Cardiac muscle cell (in vitro differentiated cells and primary cell): Measurements from ENCODE around the gene RGS14. TPM values are rescaled to one million over a fixed set of nuclear protein-coding genes. Genes with fewer than 3 reads are reported as not detected.

Experiments
- DNase-seq, 2 donors: peaks; one replicate each; pipeline versions ENCODE4 v3.0.0 to v3.0.0-alpha.2; 2010 to 2017; ENCODE audit warnings: low read depth in 1 of 2, low spot score in 1 of 2
- H3K27ac ChIP-seq: fragments of 200-600 bp; sonication (generic); 2 replicates; pipeline ENCODE4 v1.5.1; 2016
- H3K27me3 ChIP-seq: fragments of 200-600 bp; sonication (generic); 2 replicates; pipeline ENCODE4 v1.6.0; 2016; ENCODE audit warnings: control low read depth
- H3K36me3 ChIP-seq: fragments of 200-600 bp; sonication (generic); 2 replicates; pipeline ENCODE4 v1.5.1; 2016; ENCODE audit warnings: control low read depth
- H3K4me1 ChIP-seq: fragments of 200-600 bp; sonication (generic); 2 replicates; pipeline ENCODE4 v1.8.1; 2017; ENCODE audit warnings: low read depth, mild to moderate bottlenecking, mixed run types
- H3K4me3 ChIP-seq: fragments of 200-600 bp; sonication (generic); 2 replicates; pipeline ENCODE4 v1.5.1; 2016; ENCODE audit warnings: mild to moderate bottlenecking
- H3K9me3 ChIP-seq: fragments of 200-600 bp; sonication (generic); 2 replicates; pipeline ENCODE4 v1.5.1; 2017; ENCODE audit warnings: low read depth, mild to moderate bottlenecking, control low read depth
- polyA plus RNA-seq: library from polyadenylated mRNA; unstranded; fragments of >200 nt; fragmentation: Nextera tagmentation; extraction: Ambion mirVana; gene quantifications from 2 replicates; pipeline ENCODE4 v1.2.1, GENCODE V29; 2016
- total RNA-seq: library from RNA; depleted of rRNA; stranded (reverse); fragments of >200 nt; gene quantifications from 2 replicates; pipeline ENCODE4 v1.2.3, GENCODE V29; 2016
- TF ChIP-seq, protein P1 (sequence below): IDR thresholded peaks from 2 replicates; pipeline ENCODE4 v1.5.1; 2012; ENCODE audit warnings: low read depth, mild to moderate bottlenecking, low read length

Gene RGS14
- total and polyA plus RNA-seq, 2 experiments from 2014 or later: 33.6 to 139 TPM

GRCh38 chr5:177349362-177349647 lies 8.4 kb upstream of the RGS14 start:
- Histone ChIP-seq H3K27ac (no peak overlapping the region), H3K4me1 (peaks cover 7% of the 10 kb centered on the region), H3K9me3 (no peaks in the 10 kb centered on the region), H3K36me3 (peaks cover 6% of the 10 kb centered on the region), H3K27me3 (no peaks in the 10 kb centered on the region), H3K4me3 (no peak overlapping the region)
- TF ChIP-seq, protein P1, sequence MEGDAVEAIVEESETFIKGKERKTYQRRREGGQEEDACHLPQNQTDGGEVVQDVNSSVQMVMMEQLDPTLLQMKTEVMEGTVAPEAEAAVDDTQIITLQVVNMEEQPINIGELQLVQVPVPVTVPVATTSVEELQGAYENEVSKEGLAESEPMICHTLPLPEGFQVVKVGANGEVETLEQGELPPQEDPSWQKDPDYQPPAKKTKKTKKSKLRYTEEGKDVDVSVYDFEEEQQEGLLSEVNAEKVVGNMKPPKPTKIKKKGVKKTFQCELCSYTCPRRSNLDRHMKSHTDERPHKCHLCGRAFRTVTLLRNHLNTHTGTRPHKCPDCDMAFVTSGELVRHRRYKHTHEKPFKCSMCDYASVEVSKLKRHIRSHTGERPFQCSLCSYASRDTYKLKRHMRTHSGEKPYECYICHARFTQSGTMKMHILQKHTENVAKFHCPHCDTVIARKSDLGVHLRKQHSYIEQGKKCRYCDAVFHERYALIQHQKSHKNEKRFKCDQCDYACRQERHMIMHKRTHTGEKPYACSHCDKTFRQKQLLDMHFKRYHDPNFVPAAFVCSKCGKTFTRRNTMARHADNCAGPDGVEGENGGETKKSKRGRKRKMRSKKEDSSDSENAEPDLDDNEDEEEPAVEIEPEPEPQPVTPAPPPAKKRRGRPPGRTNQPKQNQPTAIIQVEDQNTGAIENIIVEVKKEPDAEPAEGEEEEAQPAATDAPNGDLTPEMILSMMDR: no peak
- no peak for DNase-seq

DNA sequence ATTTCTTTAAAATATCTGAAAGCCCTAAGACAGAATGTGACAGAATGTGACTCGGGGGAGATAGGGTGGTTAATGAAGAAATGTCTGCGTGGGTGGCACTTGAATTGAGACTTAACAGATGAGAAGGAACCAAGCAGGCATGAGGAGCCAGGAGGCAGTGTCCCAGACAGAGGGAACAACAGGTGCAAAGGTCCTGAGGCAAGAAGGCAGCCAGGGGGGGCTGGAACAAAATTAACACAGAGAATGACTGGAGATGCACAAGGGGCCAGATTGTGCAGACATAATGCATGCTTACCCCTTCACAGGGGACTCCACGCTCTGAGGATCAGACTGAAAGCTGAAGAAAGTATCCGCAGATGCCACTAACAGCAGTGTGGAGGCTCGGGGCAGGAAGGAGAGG lies 8.0 kb upstream of the RGS14 start:
- H3K4me3 ChIP-seq: peak overlapping the region; percentile 72
- DNase-seq: no peak

DNA sequence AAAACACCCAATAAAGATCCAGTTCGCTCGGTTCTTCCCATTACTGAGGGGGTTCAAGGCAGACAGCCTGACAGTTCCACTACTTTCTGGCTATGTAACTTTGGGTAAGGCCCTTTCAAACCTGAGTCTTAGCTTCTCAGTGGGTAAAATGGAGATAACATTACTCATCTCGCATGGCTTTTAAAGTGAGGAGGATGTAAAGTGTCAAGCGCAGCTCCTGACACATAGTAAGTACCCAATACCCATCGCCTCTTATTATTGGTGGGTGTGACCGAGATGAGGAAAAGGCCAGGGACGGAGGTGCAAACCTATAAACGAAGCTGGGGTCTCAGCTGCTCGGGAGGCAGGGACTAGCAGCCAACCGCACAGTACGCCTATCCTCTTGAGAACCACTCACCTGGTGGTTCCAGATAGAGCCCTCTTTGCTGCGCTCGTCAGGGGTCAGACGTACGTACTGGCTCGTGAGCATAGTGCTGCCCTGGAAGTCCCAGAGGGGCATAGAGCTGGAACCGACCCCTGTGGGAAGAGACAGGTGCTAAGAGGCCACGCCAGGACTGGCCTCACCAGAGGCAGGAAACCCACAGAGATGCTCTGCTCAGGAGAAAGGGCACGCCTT lies 6.8 kb upstream of the RGS14 start:
- TF ChIP-seq, protein P1: no peak
- Histone ChIP-seq H3K36me3 (peaks cover under 1% of the 10 kb centered on the region), H3K27ac (peak overlapping the region; percentile 95), H3K9me3 (no peaks in the 10 kb centered on the region), H3K4me1 (peaks cover 7% of the 10 kb centered on the region), H3K4me3 (peak overlapping the region; percentile 72), H3K27me3 (no peaks in the 10 kb centered on the region)
- DNase-seq: no peak

More for the DNA sequence above, 8.0 kb upstream of the RGS14 start:
- Histone ChIP-seq H3K36me3 (peaks cover 3% of the 10 kb centered on the region), H3K27ac (no peak overlapping the region), H3K4me1 (peaks cover 7% of the 10 kb centered on the region), H3K9me3 (no peaks in the 10 kb centered on the region), H3K27me3 (no peaks in the 10 kb centered on the region)
- TF ChIP-seq, protein P1: no peak

DNA sequence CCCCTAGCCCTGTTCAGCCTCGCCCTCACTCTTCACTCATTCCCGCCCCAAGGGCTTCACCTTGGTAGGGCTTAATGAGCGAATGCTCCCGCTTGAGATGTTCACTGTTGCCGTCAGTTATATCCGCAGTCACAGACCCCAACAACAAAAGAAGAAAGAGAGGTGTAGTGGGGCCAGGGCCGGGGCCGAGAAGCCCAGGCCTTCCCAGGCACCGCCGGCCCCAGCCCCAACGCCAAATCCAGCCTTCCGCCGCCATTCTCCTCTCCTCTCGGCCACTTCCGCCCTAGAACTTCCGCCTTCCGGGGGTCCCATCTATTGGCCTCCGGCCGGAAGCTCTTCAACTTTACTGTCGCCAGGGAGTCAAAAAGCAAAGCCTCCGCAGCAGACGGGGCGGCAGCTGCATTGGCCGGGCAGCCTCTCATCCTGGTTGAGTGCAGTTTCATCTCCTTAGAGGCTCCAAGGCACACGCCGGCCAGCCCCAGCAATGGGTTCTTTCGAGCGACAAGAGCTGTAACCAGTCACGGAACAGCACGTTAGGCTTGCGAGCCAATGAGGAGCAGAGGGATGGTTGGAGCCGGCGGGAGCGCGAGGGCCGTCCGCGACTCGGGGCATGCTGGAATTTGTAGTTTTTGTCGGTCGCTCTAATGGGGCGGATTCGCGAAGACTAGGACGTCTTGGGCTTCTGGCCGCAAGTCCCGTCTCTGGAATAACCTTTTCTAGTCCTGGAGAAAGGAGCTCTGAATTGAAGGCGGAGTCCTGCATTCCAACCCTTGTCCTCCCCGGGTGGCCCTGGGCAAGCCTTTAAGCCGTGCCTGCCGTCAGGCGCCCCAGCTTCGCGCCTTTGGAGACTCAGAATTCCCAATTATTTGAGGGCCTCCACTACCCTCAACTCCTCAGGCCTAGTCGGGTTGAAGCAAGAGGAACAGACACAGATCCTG lies 6.1 kb upstream of the RGS14 start, which contains the start of gene LMAN2:
LMAN2 (minus strand) TSS at position 277 of the 938 bp plus-strand sequence; CDS start at position 256, 21 bp downstream.
- TF ChIP-seq, protein P1: no peak
- H3K9me3 ChIP-seq: no peaks in the 10 kb centered on the region
- H3K27me3 ChIP-seq: no peaks in the 10 kb centered on the region
- peak within 1 kb of the TSS; percentile 95 for H3K27ac ChIP-seq
- H3K36me3 ChIP-seq: no peaks in the 10 kb centered on the region
- peaks cover 7% of the 10 kb centered on the region for H3K4me1 ChIP-seq
- peak; percentile 93 to 98 for DNase-seq
- H3K4me3 ChIP-seq: peak within 1 kb of the TSS; percentile 72

- DNase-seq: no peak
- H3K27ac ChIP-seq: no peak overlapping the region
- H3K4me3 ChIP-seq: no peak overlapping the region
- H3K27me3 ChIP-seq: no peaks in the 10 kb centered on the region
- no peaks in the 10 kb centered on the region for H3K36me3 ChIP-seq
- H3K9me3 ChIP-seq: no peaks in the 10 kb centered on the region
- peaks cover 7% of the 10 kb centered on the region for H3K4me1 ChIP-seq
- TF ChIP-seq, protein P1: no peak
Measured at GRCh38 chr5:177353093-177353492, 4.6 kb upstream of the RGS14 start.
